Neuronal stem cell (in vitro differentiated cells): ENCODE measurements around the gene ADCYAP1. TPM values are rescaled to one million over a fixed set of nuclear protein-coding genes. Genes with fewer than 3 reads are reported as not detected.
A peak's percentile ranks its signal among the peaks of the same experiment; 100 is the strongest.

Source experiments
- DNase-seq: peaks from one replicate; pipeline ENCODE4 v3.0.0-alpha.2; 2013; ENCODE audit warnings: low spot score
- H2AFZ ChIP-seq: one replicate; pipeline ENCODE4 v1.6.1; 2013; ENCODE audit warnings: mild to moderate bottlenecking, low read length, inconsistent platforms
- H2AK5ac ChIP-seq: 2 replicates; pipeline ENCODE4 v1.6.1; 2013; ENCODE audit warnings: low read depth, mild to moderate bottlenecking, inconsistent platforms, low read length, moderate library complexity, mixed read lengths
- H2BK120ac ChIP-seq: 2 replicates; pipeline ENCODE4 v1.6.1; 2013; ENCODE audit warnings: low read depth, mild to moderate bottlenecking, inconsistent platforms, low read length, moderate library complexity, mixed read lengths
- H2BK12ac ChIP-seq: one replicate; pipeline ENCODE4 v1.6.1; 2013; ENCODE audit warnings: low read length, inconsistent platforms
- H2BK15ac ChIP-seq: 2 replicates; pipeline ENCODE4 v1.6.1; 2013; ENCODE audit warnings: mild to moderate bottlenecking, low read length, inconsistent platforms, mixed read lengths
- H2BK5ac ChIP-seq: one replicate; pipeline ENCODE4 v1.6.1; 2013; ENCODE audit warnings: inconsistent platforms, mild to moderate bottlenecking, low read length, moderate library complexity
- H3K14ac ChIP-seq: one replicate; pipeline ENCODE4 v1.6.1; 2013; ENCODE audit warnings: low read length, inconsistent platforms
- H3K18ac ChIP-seq: 2 replicates; pipeline ENCODE4 v1.6.1; 2013; ENCODE audit warnings: low read length, inconsistent platforms
- H3K23ac ChIP-seq: 2 replicates; pipeline ENCODE4 v1.6.1; 2013; ENCODE audit warnings: low read depth, mild to moderate bottlenecking, mixed read lengths, low read length, inconsistent platforms; ENCODE audit not compliant: poor library complexity
- H3K27ac ChIP-seq: replicated peaks from 3 replicates; pipeline ENCODE4 v1.5.1; 2013; ENCODE audit warnings: low read length, inconsistent platforms
- H3K27me3 ChIP-seq, 3 experiments: 2 replicates each; pipeline ENCODE4 v1.6.1; 2013; ENCODE audit warnings: low read length in 3 of 3, mild to moderate bottlenecking in 2 of 3, inconsistent platforms in 1 of 3, low read depth in 1 of 3, mixed read lengths in 1 of 3, moderate library complexity in 1 of 3; ENCODE audit not compliant: control insufficient read depth in 3 of 3, insufficient read depth in 3 of 3
- H3K36me3 ChIP-seq, 2 donors: replicated peaks in 1 of 2; 2 replicates each; pipeline ENCODE4 v1.6.1; 2013; ENCODE audit warnings: low read length in 2 of 2; ENCODE audit not compliant: control insufficient read depth in 2 of 2, insufficient read depth in 2 of 2
- H3K4ac ChIP-seq: 2 replicates; pipeline ENCODE4 v1.6.1; 2013; ENCODE audit warnings: inconsistent platforms, mild to moderate bottlenecking, low read length, moderate library complexity
- H3K4me1 ChIP-seq, 2 donors: 1 replicate in 1 of 2; 2 replicates in 1 of 2; pipeline ENCODE4 v1.6.1; 2013; ENCODE audit warnings: low read length in 2 of 2, low read depth in 1 of 2; ENCODE audit not compliant: control insufficient read depth in 2 of 2, insufficient read depth in 1 of 2
- H3K4me2 ChIP-seq: one replicate; pipeline ENCODE4 v1.6.1; 2013; ENCODE audit warnings: mild to moderate bottlenecking, low read length, inconsistent platforms; ENCODE audit not compliant: insufficient read depth, poor library complexity, severe bottlenecking
- H3K4me3 ChIP-seq, 2 donors: 2 replicates each; pipeline ENCODE4 v1.5.1; 2013; ENCODE audit warnings: low read length in 2 of 2, mild to moderate bottlenecking in 2 of 2, inconsistent platforms in 1 of 2, moderate library complexity in 1 of 2
- H3K79me1 ChIP-seq: one replicate; pipeline ENCODE4 v1.6.1; 2013; ENCODE audit warnings: low read depth, mild to moderate bottlenecking, inconsistent platforms, low read length, moderate library complexity
- H3K9ac ChIP-seq: one replicate; pipeline ENCODE4 v1.6.1; 2013; ENCODE audit warnings: mild to moderate bottlenecking, low read depth, low read length, inconsistent platforms; ENCODE audit not compliant: poor library complexity
- H3K9me3 ChIP-seq, 2 donors: replicated peaks in 1 of 2; 2 replicates each; pipeline versions ENCODE3 to v1.6.1; 2013; ENCODE audit warnings: low read length in 2 of 2, mild to moderate bottlenecking in 2 of 2, inconsistent platforms in 1 of 2, low read depth in 1 of 2, mixed read lengths in 1 of 2, moderate library complexity in 1 of 2; ENCODE audit not compliant: control insufficient read depth in 2 of 2, insufficient read depth in 1 of 2
- H4K8ac ChIP-seq: one replicate; pipeline ENCODE4 v1.6.1; 2013; ENCODE audit warnings: low read depth, mild to moderate bottlenecking, inconsistent platforms, low read length, moderate library complexity
- H4K91ac ChIP-seq: one replicate; pipeline ENCODE4 v1.6.1; 2013; ENCODE audit warnings: low read length, low read depth, mild to moderate bottlenecking, inconsistent platforms; ENCODE audit not compliant: poor library complexity
- WGBS, 2 donors: extraction: QIAGEN DNeasy Blood & Tissue Kit; methylation state at CpG; one replicate each; pipeline ENCODE4 v1.1.7; 2013; ENCODE audit warnings: missing lambda C conversion rate in 2 of 2, mixed read lengths in 1 of 2; ENCODE audit not compliant: insufficient read length in 2 of 2, insufficient replicate concordance in 1 of 2; ENCODE audit errors: extremely low coverage in 2 of 2; 5-methylcytosine and 5-hydroxymethylcytosine counted together
- polyA plus RNA-seq, 2 experiments: library from polyadenylated mRNA; stranded (reverse); fragments of 200-250 nt; gene quantifications; one replicate each; pipeline ENCODE4 v1.2.3, GENCODE V29; 2013

Gene ADCYAP1
- 0.08 TPM for polyA plus RNA-seq (2013, experiment 1 of 2)
- 0.04 TPM for polyA plus RNA-seq (2013, experiment 2 of 2)

DNA sequence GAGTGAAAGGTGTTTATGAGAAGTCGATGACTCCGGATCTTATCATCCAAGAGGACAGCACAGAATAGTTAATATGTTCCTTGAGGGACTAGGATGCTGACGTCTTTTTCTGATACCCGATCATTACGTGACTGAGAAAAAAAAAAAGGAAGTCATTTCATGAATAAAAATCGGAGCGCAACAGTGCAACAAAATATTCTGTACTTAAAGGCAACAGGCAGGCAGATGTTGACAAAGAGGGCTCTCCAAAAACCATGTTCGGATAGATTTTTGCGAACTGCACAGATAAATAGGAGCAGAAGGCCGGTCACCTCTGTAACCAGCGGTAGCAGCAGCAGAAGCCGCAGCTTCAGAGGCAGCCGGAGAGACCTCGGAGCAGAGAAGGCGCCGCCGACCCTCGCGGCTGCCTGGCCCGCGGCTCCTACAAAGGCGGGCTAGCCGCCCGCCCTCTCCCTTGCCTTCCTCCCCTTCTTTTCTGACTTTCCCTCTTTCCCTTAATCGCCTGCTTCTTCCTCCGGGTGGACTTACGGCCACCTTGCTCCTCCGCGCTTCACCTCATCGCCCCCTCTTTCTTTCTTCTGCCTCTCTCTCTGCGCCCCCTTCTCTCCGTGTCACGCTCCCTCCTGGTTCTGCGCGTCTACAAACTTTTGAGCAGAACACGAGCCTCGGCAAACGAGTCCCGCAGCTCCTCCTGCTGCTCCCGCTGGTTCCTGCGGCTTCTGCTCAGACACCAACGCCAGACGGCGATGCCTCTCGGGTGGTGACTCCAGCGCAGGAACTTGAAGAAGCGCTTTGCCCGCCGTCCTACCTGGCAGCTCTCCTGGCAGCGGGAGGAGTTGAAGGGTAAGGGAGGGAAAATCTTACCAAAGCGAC lies at the start of gene ADCYAP1:
ADCYAP1 (plus strand) TSS at position 654 of the 873 bp plus-strand sequence. CDS start 516 bp downstream, outside the sequence.
- Histone ChIP-seq H2BK120ac (no peak within 1 kb of the TSS), H2AK5ac (no peak within 1 kb of the TSS), H2BK15ac (peak within 1 kb of the TSS; percentile 12), H3K27me3 (peaks cover 45 to 89% (median 58%) of the 10 kb centered on the region in 3 experiments), H2AFZ (no peak within 1 kb of the TSS), H3K18ac (peak within 1 kb of the TSS; percentile 13), H4K8ac (no peak within 1 kb of the TSS), H3K4me3 (no peak within 1 kb of the TSS), H3K36me3 (no peaks in the 10 kb centered on the region), H3K79me1 (no peaks in the 10 kb centered on the region), H3K9ac (no peak within 1 kb of the TSS), H2BK12ac (no peak within 1 kb of the TSS), H3K9me3 (no peaks in the 10 kb centered on the region), H4K91ac (no peak within 1 kb of the TSS), H3K14ac (no peak within 1 kb of the TSS), H3K23ac (peak within 1 kb of the TSS; percentile 74), H3K4me2 (peak within 1 kb of the TSS; percentile 67), H2BK5ac (no peak within 1 kb of the TSS), H3K4me1 (peaks cover 4 to 10% of the 10 kb centered on the region in 2 donors), H3K27ac (no peak within 1 kb of the TSS), H3K4ac (no peak within 1 kb of the TSS)
- no CpG with 5 or more reads among the region's 51 CpGs for WGBS, 2 donors
- DNase-seq: no peak

DNA sequence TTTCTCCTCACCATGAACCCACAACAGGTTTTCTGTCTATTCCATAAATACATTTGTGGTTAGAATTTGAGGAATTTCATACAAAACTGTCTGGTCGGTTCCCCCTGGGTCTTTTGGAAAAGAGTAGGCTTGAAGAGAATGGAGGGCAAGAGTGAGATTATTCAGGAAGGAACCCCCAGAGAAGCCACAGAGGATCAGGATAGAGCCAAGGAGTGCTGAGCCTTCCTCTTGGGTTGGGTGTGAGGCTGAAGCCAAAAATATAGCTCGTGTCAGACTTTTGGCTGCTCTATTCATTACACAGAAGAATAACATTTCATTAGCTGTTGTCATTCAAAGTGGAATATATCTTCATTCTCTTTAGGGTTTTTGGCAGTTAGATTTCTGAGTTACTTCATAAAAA lies 46.7 kb upstream of the ADCYAP1 start:
- Histone ChIP-seq H2BK12ac (no peak overlapping the region), H3K9me3 (peaks cover 0 to 3% of the 10 kb centered on the region in 2 donors), H2AK5ac (no peak overlapping the region), H3K9ac (no peak overlapping the region), H3K23ac (no peak overlapping the region), H4K8ac (no peak overlapping the region), H3K18ac (no peak overlapping the region), H2BK15ac (no peak overlapping the region), H3K4me3 (no peak overlapping the region), H3K4me1 (peaks cover 0 to 5% of the 10 kb centered on the region in 2 donors), H3K79me1 (peaks cover 2% of the 10 kb centered on the region), H3K36me3 (no peaks in the 10 kb centered on the region), H2AFZ (no peak overlapping the region), H3K27me3 (no peaks in the 10 kb centered on the region), H3K27ac (no peak overlapping the region), H2BK5ac (no peak overlapping the region), H3K4ac (no peak overlapping the region), H3K14ac (no peak overlapping the region), H4K91ac (no peak overlapping the region), H2BK120ac (no peak overlapping the region), H3K4me2 (no peak overlapping the region)
- no CpG with 5 or more reads among the region's 2 CpGs for WGBS, 2 donors
- no peak for DNase-seq

DNA sequence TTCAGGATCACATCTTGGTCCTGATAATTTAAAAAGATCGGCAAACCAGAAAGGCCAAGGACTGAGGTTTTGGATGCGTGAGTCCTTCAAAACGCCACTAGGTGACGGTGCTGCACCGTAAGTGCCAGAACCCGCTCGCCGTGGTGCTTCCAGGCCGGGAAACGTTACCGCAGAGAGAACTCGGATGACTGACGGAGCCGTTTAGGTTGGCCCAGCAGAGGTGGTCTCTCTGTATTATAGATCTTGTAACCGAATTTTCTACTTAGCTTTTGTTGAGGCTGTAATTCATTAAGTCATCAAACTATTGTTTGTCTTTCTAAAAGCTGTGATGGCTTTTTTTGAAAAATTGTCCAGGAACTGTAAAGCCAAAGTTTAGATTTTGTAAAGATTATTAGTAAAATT lies 39.8 kb upstream of the ADCYAP1 start:
- H3K9me3 ChIP-seq: no peaks in the 10 kb centered on the region
- no peak overlapping the region for H2BK5ac ChIP-seq
- no peak overlapping the region for H3K18ac ChIP-seq
- no peaks in the 10 kb centered on the region for H3K36me3 ChIP-seq
- H3K4me3 ChIP-seq: no peak overlapping the region
- H2BK12ac ChIP-seq: no peak overlapping the region
- no peak overlapping the region for H3K27ac ChIP-seq
- H3K14ac ChIP-seq: no peak overlapping the region
- H2AK5ac ChIP-seq: no peak overlapping the region
- H4K91ac ChIP-seq: no peak overlapping the region
- H4K8ac ChIP-seq: no peak overlapping the region
- H3K4me1 ChIP-seq: peaks cover 0 to 5% of the 10 kb centered on the region in 2 donors
- H3K4ac ChIP-seq: no peak overlapping the region
- DNase-seq: peak; percentile 62
- H3K4me2 ChIP-seq: no peak overlapping the region
- peaks cover 0 to 8% (median 0%) of the 10 kb centered on the region in 3 experiments for H3K27me3 ChIP-seq
- no peak overlapping the region for H3K9ac ChIP-seq
- no CpG with 5 or more reads among the region's 15 CpGs for WGBS, 2 donors
- no peaks in the 10 kb centered on the region for H3K79me1 ChIP-seq
- H3K23ac ChIP-seq: no peak overlapping the region
- H2BK120ac ChIP-seq: no peak overlapping the region
- no peak overlapping the region for H2AFZ ChIP-seq
- H2BK15ac ChIP-seq: no peak overlapping the region

DNA sequence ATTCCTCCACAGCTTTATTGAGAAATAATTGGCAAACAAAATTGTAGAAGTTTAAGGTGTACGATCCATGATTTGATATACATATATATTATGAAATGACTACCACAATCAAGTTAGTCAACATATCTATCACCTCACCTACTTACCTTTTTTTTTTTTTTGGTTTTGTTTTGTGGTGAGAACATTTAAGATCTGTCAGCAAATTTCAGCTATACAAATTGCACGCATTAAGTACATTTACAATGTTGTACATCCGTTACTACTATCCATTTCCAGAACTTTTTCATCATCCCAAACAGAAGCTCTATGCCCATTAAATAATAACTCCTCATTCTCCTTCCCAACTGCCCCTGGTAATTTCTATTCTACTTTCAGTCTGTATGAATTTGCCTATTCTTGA lies 37.4 kb upstream of the ADCYAP1 start:
- Histone ChIP-seq H3K9me3 (no peaks in the 10 kb centered on the region), H3K27me3 (peaks cover 0 to 8% (median 0%) of the 10 kb centered on the region in 3 experiments), H3K36me3 (no peaks in the 10 kb centered on the region), H3K79me1 (no peaks in the 10 kb centered on the region), H3K4ac (no peak overlapping the region), H3K14ac (no peak overlapping the region), H2BK15ac (no peak overlapping the region), H2BK5ac (no peak overlapping the region), H4K91ac (no peak overlapping the region), H2AFZ (no peak overlapping the region), H3K23ac (no peak overlapping the region), H2BK12ac (no peak overlapping the region), H3K4me3 (no peak overlapping the region), H3K4me2 (no peak overlapping the region), H3K18ac (no peak overlapping the region), H3K9ac (no peak overlapping the region), H4K8ac (no peak overlapping the region), H3K4me1 (no peaks in the 10 kb centered on the region), H2BK120ac (no peak overlapping the region), H3K27ac (no peak overlapping the region), H2AK5ac (no peak overlapping the region)
- DNase-seq: no peak
- WGBS, 2 donors: no CpG with 5 or more reads among the region's 3 CpGs
